Kidney epithelial cell (primary cell): ENCODE results near the gene RAG1. TPM values are rescaled to one million over a fixed set of nuclear protein-coding genes. Genes with fewer than 3 reads are reported as not detected.

Experiments
- DNase-seq: peaks from one replicate; pipeline ENCODE4 v3.0.0-alpha.2; 2010; ENCODE audit warnings: low read depth
- H3K27me3 ChIP-seq: 2 replicates; pipeline ENCODE4 v1.6.0; 2011; ENCODE audit warnings: low read length; ENCODE audit not compliant: control insufficient read depth, insufficient read depth
- H3K36me3 ChIP-seq: 2 replicates; pipeline ENCODE4 v1.5.1; 2011; ENCODE audit warnings: low read length; ENCODE audit not compliant: control insufficient read depth, insufficient read depth
- H3K4me3 ChIP-seq: 2 replicates; pipeline ENCODE4 v1.5.1; 2011; ENCODE audit warnings: low read depth, mild to moderate bottlenecking, control low read depth, low read length
- total RNA-seq: library from RNA; depleted of rRNA; stranded (reverse); fragments of >200 nt; gene quantifications from 2 replicates; pipeline ENCODE4 v1.2.3, GENCODE V29; 2015
- TF ChIP-seq, protein P1 (sequence below): IDR thresholded peaks from 2 replicates; pipeline ENCODE4 v1.5.1; 2011; ENCODE audit warnings: mild to moderate bottlenecking, moderate library complexity, low read length, control low read depth, inconsistent platforms; ENCODE audit not compliant: insufficient read depth, poor library complexity, severe bottlenecking

The RAG1 gene
- total RNA-seq, 1 donor from 2014 or later, result 2.5 TPM

DNA sequence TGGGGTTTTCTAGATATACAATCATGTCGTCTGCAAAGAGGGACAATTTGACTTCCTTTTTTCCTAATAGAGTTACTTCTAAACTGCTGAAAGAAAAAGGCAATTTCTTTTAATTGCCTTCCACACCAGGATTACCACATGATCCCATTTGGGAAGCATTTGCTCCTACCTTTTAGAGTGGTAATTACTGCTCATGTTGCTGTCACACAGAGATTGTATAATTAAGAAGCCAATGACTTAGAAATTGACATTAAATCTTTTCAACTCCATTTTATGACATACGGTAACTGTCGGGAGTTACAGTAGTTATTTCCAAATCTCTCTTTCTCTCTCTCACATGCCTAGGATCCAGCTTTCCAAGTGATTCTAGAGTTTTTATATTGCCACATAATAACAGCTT lies 48.0 kb downstream of the RAG1 start:
- TF ChIP-seq, protein P1, sequence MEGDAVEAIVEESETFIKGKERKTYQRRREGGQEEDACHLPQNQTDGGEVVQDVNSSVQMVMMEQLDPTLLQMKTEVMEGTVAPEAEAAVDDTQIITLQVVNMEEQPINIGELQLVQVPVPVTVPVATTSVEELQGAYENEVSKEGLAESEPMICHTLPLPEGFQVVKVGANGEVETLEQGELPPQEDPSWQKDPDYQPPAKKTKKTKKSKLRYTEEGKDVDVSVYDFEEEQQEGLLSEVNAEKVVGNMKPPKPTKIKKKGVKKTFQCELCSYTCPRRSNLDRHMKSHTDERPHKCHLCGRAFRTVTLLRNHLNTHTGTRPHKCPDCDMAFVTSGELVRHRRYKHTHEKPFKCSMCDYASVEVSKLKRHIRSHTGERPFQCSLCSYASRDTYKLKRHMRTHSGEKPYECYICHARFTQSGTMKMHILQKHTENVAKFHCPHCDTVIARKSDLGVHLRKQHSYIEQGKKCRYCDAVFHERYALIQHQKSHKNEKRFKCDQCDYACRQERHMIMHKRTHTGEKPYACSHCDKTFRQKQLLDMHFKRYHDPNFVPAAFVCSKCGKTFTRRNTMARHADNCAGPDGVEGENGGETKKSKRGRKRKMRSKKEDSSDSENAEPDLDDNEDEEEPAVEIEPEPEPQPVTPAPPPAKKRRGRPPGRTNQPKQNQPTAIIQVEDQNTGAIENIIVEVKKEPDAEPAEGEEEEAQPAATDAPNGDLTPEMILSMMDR, result no peak
- no peaks in the 10 kb centered on the region for H3K27me3 ChIP-seq

DNA sequence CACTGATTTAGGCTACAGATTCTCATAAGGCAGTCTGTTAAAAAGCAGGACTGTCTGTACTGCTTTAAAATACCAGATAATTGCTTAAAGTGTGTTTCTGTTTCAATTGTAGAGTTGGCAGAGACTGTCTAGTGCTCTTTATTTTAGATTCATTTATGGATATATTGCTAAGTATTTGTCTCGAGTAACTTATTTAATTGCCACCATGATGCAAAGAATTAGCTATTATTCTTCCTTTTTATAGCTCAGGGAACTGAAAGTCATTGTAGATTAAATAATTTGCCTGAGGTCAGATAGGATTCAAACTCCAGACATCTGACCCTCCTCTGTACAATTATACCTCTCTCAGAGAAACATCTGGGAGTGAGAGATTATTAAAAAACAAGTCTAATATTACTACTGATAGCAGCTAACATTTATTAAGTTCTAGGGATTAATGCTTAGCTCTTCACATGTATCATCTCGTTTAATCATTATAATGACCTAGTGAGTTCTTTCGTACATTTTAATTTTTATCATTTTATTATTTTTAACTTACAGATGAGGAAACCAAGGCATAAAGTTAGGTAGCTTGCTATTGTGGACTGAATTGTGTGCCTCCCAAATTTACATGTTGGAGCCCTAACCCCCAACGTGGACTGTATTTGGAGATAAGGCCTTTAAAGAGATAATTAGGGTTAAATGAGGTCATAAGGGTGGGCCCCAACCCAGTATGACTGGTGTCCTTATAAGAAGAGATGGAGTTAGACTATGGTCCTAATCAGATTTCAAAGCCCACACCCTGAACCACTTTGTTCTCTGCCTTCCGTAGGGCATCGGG lies 49.9 kb downstream of the RAG1 start:
- H3K36me3 ChIP-seq, result no peaks in the 10 kb centered on the region
- no peaks in the 10 kb centered on the region for H3K27me3 ChIP-seq
- DNase-seq, result no peak
- no peak overlapping the region for H3K4me3 ChIP-seq
- TF ChIP-seq, protein P1, result no peak

More for the DNA sequence above, 48.0 kb downstream of the RAG1 start:
- no peak for DNase-seq
- Histone ChIP-seq H3K4me3 (no peak overlapping the region), H3K36me3 (no peaks in the 10 kb centered on the region)

DNA sequence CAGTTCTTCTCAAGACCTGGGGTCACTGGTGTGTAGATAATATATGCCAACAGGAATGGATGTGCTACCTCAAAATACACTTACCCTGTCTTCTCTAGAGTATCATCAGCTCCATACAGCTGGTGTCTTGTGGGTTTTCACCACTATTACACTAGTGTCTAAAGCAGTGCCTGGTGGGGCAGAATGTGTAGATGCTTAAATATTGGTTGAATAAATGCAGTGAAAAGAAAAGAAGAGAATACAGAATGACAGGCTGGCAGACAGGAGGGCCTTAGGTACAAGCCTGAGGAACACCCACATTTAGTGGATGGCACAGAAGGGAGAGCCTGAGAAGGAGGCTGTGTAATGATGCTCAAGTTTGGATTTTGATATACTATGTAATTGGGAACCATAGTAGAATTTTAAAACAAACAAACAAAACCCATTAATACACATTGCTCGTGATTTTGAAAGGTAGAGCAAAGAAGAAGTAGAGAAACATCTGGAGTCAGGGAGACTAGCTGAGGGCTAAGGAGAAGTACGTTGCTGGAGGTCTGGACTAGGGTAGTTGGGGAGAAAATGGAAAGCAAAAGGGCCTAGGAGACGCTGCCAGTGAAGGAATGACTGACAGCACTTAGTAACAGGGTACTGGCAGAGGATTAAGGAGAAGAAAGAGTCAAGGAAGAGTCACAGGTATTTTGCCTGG lies 50.7 kb downstream of the RAG1 start:
- no peaks in the 10 kb centered on the region for H3K36me3 ChIP-seq
- TF ChIP-seq, protein P1, result no peak
- no peaks in the 10 kb centered on the region for H3K27me3 ChIP-seq
- no peak overlapping the region for H3K4me3 ChIP-seq
- no peak for DNase-seq

DNA sequence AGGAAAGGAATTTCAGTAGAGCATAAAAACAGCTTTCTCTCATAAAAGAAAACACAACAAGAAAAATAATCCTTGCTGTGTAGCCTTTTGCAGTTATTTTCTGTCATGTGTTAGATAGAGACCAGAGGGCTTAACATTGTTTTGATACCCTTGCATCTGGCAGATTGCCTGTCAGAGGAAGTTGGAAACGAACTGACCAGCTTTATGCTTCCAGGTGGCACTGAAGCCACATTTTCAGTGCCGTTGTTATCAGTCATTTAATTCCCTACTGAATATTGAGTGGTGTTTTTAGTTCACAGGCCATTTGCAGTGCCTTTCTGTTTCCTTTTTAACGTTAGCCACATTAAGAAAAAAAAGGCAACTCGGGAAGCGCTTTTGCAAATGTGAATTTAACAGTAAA lies 51.7 kb downstream of the RAG1 start:
- TF ChIP-seq, protein P1, result no peak
- Histone ChIP-seq H3K36me3 (no peaks in the 10 kb centered on the region), H3K27me3 (no peaks in the 10 kb centered on the region), H3K4me3 (no peak overlapping the region)
- DNase-seq, result no peak

DNA sequence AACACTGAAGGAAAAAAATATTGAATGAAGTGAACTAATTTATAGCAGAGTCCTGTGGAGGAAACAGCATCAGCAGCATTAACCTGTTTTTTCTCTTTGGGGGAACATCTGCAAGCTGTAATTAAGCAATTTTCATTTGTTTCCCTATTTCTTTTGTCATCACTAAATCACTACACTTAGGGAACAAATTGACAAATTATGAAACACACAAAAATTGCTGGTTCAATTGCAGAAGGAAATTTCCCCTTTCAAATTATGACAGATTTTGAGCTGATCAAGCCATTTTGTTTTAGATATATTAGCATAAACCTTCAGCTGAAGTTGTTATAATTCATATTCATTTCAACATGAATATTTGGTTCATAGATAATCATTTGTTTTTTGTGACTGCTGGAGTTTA lies 52.4 kb downstream of the RAG1 start:
- Histone ChIP-seq H3K27me3 (no peaks in the 10 kb centered on the region), H3K36me3 (no peaks in the 10 kb centered on the region), H3K4me3 (no peak overlapping the region)
- TF ChIP-seq, protein P1, result no peak
- no peak for DNase-seq
